AML-193 (cell line): Measurements from ENCODE around the gene TDRD12.

Source experiments
- DNase-seq, 2 experiments: peaks; one replicate each; lab custom pipeline; 2025; lab: John Stamatoyannopoulos, UW

Gene TDRD12

GRCh38 chr19:32869369-32869965 is 149.9 kb downstream of the TDRD12 start, which contains the start of gene SLC7A9:
TSS of gene SLC7A9 (minus strand) at chr19:32869767. CDS start at chr19:32868534, 1,233 bp downstream.
- no peak for DNase-seq

GRCh38 chr19:32869966-32870573 is 150.5 kb downstream of the TDRD12 start:
- no peak for DNase-seq

- no peak for DNase-seq
These were observed 151.4 kb downstream of the TDRD12 start for GRCh38 chr19:32870981-32871451.

GRCh38 chr19:32872391-32872790 is 152.8 kb downstream of the TDRD12 start:
- no peak for DNase-seq

- DNase-seq, result no peak
These were observed 153.8 kb downstream of the TDRD12 start for GRCh38 chr19:32873247-32873959.

GRCh38 chr19:32874605-32875004 is 155.0 kb downstream of the TDRD12 start:
- DNase-seq, result no peak

- no peak for DNase-seq
These were observed 155.9 kb downstream of the TDRD12 start for GRCh38 chr19:32875428-32875827.

GRCh38 chr19:32876236-32876918 is 156.8 kb downstream of the TDRD12 start:
- no peak for DNase-seq

GRCh38 chr19:32876919-32877285 is 157.3 kb downstream of the TDRD12 start:
- no peak for DNase-seq
